NCI-H345 (cell line): ENCODE data around the gene KCNJ18.
"Not testable (repeated sequence)": the region's sequence is repeated elsewhere in the genome, so short reads cannot be mapped to it uniquely, and the experiment has no call there.

Experiments
- DNase-seq: peaks from one replicate; lab custom pipeline; 2025; lab: John Stamatoyannopoulos, UW

KCNJ18 gene

DNA sequence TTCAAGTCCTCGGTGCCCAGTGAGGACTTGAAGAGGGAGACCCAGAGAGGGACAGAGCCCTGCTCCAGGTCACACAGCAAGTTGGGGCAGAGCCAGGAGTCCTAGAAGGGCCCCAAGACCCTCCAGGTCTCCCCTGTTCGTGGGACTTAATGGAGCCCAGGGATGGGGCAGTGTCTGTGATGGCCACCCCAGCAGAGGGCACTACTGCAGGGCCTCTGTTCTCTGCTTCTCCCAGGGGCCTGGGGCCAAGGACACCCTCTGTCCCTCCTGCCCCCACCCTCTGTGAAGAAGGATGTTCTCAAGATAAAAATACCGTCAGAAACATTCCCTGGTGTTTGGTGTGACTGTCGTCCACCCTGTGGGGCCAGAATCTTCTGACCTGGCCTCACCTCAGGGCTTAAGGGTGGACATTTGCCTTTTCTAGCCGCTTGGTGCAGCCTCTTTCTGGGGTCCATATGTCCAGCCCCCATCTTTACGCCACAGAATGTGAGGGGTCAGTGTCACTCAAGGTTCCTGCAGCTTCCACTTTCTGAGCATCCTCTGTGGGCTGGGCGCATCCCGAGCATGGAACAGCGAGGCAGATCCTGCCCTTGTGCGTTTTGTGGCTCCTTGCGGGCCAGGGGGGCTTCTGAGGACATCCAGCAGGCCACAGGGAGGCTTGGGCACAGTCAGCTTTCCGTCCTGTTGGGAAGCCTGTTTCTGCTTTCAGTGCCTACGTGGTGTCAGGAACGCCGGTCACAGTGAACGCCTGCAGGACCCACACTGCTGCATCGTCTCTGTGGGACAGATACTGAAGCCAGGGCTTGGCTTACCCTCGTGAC lies at the start of gene KCNJ18:
KCNJ18 (plus strand) TSS at position 641 of the 821 bp plus-strand sequence. CDS start 10,264 bp downstream, outside the sequence.
- DNase-seq: not testable (repeated sequence)

GRCh38 chr17:21648125-21648524 lies 44.2 kb upstream of the KCNJ18 start:
- DNase-seq: not testable (repeated sequence)

DNA sequence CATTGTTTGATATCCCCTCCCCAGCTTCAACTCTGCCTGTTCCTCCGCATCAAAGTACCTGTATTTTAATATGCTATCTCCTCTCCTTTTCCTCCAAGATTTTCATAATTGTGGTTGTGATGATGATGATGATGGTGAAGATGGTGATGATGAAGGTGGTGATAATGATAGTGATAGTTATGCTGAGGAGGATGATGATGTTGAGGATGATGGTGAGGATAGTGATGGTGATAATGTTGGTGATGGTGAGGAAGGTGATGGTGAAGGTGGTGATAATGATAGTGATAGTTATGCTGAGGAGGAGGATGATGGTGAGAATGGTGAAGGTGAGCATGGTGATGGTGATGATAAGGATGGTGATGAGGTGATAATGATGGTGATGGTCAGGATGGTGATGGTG lies 42.3 kb upstream of the KCNJ18 start:
- DNase-seq: not testable (repeated sequence)

- not testable (repeated sequence) for DNase-seq
These were observed 40.3 kb upstream of the KCNJ18 start for GRCh38 chr17:21652049-21652448.

GRCh38 chr17:21653211-21653610 lies 39.1 kb upstream of the KCNJ18 start:
- DNase-seq: not testable (repeated sequence)

DNA sequence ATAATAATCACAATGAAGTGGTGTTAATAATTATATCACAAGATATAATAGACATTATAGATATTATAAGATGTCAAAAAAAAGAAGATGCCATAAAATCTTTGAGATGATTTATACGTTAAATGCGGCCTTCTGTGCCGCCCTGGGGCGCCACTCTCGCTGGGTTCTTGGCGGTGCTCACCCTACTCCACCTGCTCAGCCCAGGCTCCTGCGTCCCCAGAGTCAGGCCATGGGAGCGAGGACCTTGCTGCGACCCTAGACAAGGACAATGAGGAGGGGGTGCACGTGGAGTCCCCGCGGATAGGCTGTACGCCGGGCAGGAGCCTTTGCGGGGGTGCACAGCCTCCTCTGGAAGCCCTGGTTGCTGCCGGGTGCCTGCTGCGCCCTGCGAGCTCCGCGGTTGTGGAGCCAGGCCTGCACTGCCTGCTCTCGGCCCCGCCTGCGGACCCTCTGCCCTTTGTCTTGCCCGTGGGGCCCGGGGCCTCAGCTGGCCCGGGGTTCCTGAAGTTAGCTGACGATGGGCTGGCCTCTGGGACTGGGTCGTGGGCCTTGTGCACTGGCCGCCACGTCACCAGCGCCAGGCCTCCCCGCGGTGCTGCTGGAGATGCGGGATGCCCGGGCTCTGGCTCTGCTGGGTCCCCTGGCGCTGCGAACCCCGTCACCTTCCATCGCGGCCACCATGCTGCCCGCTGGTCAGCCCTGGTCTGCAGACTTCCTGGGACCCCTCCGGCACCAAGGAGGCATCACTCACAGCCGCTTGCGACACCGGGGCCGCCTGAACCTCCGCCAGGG lies 35.6 kb upstream of the KCNJ18 start:
- DNase-seq: not testable (repeated sequence)

GRCh38 chr17:21659635-21660034 lies 32.7 kb upstream of the KCNJ18 start:
- DNase-seq: not testable (repeated sequence)

DNA sequence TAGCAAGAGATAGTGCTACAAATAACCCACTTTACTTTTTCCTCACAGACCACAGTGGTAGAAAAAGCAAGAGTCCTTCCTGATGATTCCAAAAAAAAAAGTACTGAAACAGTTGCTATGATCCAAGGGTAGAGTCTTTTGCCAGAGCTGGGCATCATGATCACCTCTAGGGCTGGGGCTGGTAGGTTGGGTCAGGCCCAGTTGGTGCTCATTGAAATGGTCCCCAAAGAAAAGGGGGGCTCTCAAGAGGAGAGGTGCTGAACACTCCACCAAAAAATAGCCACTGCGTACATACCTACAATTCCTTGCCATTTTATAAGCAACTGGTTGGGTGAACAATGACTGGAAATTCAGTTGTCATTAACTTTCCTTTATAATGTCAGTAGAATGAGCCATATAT lies 30.9 kb upstream of the KCNJ18 start:
- not testable (repeated sequence) for DNase-seq

GRCh38 chr17:21663166-21663565 lies 29.2 kb upstream of the KCNJ18 start:
- DNase-seq: not testable (repeated sequence)

- DNase-seq: not testable (repeated sequence)
These were observed 28.5 kb upstream of the KCNJ18 start for GRCh38 chr17:21663614-21664474.

GRCh38 chr17:21665171-21665570 lies 27.2 kb upstream of the KCNJ18 start:
- not testable (repeated sequence) for DNase-seq

DNA sequence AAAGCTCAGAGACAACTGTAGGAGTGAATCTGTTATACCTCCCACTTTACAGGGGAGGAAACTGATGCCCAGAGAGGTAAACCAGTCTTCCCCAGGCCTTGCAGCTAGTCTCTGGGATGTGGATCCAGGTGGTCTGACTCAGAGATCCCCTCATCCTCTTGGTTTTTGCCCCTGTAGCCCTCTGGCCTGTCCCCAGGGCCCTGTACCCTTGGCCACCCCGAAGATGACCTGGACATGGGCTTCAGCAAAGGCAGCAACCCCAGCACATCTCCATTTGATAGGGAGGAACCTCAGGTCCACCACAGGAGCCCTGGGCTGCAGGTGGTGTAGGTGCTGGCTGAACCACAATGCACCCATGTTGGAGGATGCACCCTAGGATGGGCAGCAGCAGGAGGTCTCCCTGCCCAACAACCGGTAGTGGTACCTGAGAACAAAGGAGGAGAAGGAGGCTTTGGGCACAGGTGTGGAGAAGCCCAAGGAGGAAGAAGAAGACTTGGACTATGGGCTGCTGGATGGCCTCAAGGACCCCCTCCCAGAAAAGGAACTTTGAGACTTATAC lies 26.3 kb upstream of the KCNJ18 start:
- DNase-seq: not testable (repeated sequence)

DNA sequence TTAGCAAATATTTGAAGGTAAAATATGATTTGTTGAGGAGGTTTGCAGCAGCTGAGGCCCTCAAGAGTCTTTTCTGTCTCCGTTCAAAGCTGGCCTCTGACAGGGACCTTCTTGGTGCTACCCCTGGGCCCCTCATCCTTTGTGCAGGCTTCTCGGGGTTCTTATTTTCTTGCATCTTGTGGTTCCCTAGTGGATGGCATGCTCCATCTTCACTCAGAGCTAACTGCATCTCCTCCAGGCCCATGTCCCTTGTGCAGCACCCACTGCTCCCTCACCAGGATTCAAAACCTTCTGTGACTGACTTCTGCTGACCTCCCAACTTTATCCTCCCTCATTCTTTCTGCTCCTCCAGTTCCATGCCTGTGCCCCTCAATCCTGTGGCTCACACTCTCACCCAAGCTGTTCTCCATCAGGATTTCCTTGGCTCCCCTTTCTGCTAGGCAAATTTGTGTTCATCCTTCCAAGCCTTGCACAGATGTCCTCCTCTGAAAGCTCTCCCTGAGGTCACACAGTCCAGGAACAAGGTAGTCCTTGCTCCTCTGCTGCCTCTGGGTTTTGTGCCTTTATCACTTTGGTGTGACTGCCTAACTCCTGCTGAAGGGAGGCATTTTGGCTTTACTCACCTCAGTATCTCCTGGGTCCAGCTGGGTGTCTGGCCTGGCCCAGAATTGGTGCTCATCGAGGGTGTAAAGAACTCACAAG lies 25.5 kb upstream of the KCNJ18 start:
- DNase-seq: not testable (repeated sequence)

DNA sequence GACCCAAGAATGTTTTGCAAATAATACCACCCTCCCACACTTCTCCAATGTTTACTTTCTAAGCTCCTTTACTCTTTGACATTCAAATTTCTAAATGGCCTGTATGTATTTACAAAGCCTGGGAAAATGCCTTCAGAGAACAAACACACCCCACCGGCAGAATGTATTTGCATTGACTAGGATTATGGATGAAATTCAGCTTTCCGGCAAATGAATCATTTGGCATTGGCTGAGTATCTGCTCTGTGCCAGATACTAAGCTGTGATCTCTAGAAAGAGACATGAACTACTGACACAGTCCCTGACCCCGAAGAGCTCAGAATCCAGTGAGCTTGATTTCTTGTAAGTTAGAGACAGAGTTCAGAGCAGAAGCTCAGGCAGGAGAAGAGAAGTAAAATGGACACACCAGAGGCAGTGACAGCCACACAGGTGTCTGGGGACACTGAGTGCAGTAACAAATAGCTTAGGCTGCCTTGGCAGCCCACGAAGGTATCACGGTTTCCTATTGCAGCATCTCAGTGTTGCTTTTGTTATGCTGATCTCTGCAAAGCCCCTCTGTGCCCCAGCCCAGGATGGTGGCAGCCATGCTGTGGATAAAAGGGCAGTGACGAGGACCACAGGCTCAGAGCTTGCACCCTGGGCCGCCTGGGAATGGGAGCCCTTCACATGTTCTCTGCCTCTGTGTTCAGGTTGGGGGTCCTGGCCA lies 24.8 kb upstream of the KCNJ18 start:
- not testable (repeated sequence) for DNase-seq

DNA sequence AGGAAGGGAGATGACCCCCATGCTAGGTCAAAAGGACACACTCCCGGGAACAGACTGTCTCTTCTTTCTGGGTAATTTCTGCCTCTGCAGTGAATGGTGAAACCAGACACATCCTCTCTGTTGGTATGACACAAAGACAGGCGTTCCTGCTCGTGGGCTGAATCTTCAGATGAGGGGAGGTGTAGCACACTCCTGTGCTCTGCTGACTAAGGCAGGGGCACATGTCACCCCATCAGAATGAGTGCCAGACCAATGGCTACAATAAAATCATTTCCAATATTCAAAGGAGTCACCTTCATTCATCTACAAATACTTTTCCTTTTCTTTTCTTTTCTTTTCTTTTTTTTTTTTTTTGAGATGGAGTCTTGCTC lies 24.2 kb upstream of the KCNJ18 start:
- not testable (repeated sequence) for DNase-seq

DNA sequence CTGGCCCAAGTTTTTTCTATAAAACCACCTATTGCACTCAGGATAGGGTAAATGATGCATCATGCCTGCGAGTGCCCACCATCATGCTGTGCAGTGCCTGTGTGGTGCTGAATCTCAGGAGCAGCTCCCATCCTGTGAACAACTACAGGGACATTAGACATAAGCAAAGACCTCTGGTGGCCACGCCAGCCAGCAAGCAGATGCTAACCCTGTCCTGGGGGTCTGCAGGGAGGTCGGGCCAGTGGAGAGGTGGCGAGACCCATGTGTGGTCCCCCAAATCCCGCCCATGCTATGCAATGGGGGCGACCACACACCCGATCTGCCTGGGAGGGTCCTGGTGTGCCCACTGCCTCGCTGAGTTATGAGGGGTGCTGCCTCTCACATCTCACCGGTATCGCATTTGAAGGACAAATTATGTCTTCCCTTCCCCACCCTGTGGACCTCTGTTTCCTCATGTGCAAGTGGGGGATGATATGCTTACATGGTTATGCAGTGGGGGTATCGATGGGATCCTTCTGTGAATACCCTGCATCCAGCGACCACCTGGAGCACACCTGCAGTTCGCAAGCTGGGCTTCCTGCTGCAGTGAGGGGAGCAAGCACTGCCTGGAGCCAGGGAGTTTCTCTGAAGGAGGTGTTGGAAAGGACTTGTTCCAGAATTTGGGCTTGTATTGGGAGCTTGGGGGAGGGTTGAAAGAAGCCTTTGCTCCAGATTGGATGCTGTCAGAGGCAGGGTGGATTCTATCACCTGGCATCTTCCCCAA lies 23.4 kb upstream of the KCNJ18 start:
- DNase-seq: not testable (repeated sequence)

DNA sequence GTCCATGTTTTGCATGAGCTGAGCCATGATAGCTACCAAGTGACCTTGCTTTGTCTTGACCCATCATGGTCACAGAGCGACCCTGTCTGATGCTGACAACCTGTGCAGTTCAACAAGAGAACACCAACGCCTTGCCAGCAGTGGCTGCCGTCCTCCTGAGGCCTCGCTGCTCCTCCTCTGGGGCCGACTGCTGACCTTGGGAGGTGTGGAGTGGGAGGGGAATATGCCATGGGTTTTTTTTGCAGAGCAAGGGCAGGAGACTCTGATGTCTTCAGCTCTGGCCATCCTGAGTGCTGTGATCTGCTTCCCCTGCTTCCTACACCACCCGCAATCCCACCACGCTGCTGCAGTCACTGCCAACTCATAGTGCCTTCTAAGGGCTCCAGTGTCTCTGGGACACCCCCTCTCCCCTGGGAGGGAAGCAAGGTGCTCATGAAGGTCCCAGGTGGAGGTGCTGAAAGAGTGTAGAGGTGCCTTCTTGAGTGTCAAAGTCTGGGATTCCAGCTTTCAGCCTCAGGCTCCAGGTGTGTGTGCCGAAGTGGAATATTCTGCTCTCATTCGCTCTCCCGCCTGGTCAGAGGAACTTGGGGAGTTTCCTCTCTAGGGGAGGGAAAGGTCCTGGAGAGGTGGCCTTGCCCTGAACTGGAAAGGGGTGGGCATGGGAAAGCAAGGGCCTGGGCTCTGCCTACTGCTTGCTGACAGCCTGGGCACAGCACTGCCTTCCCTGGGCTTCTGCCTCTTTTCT lies 22.5 kb upstream of the KCNJ18 start:
- not testable (repeated sequence) for DNase-seq

DNA sequence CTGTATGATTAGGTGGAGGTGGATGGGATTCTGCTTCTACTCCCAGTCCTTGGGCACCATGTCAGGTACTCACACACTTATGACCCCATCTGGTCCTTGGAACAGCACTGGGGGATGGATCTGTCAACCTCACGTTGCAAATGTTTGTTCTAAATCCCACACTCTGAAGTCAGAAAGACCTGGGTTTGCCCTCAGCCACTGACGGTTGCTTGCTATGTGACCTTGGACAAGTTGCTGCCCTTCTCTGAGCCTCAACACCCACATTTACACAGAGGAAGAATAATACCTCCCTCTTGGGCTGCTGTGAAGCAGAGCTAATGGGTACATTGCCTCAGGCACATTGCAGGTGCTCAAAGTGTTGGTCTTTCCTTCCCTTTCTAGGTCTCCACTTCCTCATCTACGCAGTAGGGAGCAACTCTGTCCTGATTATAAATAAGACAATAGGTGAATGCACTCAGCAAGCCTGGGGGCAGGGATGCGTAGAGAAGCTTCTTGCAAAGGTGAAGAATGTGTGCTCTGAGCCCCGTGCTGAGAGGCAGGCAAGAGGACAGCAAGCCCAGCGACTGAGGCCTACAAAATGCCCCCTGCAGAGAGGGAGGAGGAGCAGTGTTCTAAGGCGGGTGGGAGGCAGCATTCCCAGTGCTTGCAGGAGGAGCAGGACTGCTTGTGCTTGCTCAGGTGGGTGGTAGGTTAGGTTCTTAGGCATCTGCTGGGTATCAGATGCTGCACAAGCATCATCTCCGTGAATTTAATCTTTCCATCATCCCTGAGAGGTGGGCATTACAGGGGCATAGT lies 21.8 kb upstream of the KCNJ18 start:
- not testable (repeated sequence) for DNase-seq
